ENCODE measurements around the gene EN2. TPM values are rescaled to one million over a fixed set of nuclear protein-coding genes. Genes with fewer than 3 reads are reported as not detected.

EN2 gene
- total and polyA plus RNA-seq, 3 donors from 2014 or later: 0.81 to 1.6 (median 1.6) TPM

- Histone ChIP-seq H3K9me3 (no peaks in the 10 kb centered on the region), H3K4me1 (peaks cover 22% of the 10 kb centered on the region), H3K27ac (no peak overlapping the region), H3K4me3 (peak overlapping the region; percentile 22 to 54), H3K36me3 (ENCODE audit: low read depth, missing control alignments) (no peaks in the 10 kb centered on the region), H3K27me3 (peaks cover 7% of the 10 kb centered on the region)
- intact Hi-C loops (cut with DNase I; ENCODE audit: low total_unique reads): no loop called here
- DNase-seq: peak; percentile 81
- TF ChIP-seq CTCF (IDR thresholded peaks at IDR 0.05): peak in 1 of 3 experiments; percentile 11
- no peak for TF ChIP-seq POLR2A (IDR thresholded peaks at IDR 0.05)
- WGBS, 2 donors: 2% methylated on average over 51 to 64 of the region's 69 CpGs
Measured at GRCh38 chr7:155456738-155457543, 988 bp upstream of the EN2 start.

GRCh38 chr7:155457544-155458110 is 302 bp upstream of the EN2 start:
- DNase-seq: no peak
- TF ChIP-seq POLR2A (IDR thresholded peaks at IDR 0.05) (no peak), CTCF (IDR thresholded peaks at IDR 0.05) (no peak)
- peak overlapping the region; percentile 22 to 54 for H3K4me3 ChIP-seq
- no peaks in the 10 kb centered on the region for H3K9me3 ChIP-seq
- WGBS, 2 donors: 2 to 4% methylated on average over 14 to 58 of the region's 98 CpGs
- no peak overlapping the region for H3K27ac ChIP-seq
- H3K4me1 ChIP-seq: peaks cover 22% of the 10 kb centered on the region
- H3K27me3 ChIP-seq: peaks cover 4% of the 10 kb centered on the region
- intact Hi-C loops (cut with DNase I; ENCODE audit: low total_unique reads): no loop called here
- H3K36me3 ChIP-seq (ENCODE audit: low read depth, missing control alignments): no peaks in the 10 kb centered on the region

- no peaks in the 10 kb centered on the region for H3K9me3 ChIP-seq
- intact Hi-C loops (cut with DNase I; ENCODE audit: low total_unique reads): no loop called here
- no peak for DNase-seq
- 2 to 3% methylated on average over 44 to 51 of the region's 68 CpGs for WGBS, 2 donors
- TF ChIP-seq POLR2A (IDR thresholded peaks at IDR 0.05) (no peak), CTCF (IDR thresholded peaks at IDR 0.05) (no peak)
- H3K27me3 ChIP-seq: peaks cover 4% of the 10 kb centered on the region
- no peak overlapping the region for H3K27ac ChIP-seq
- no peaks in the 10 kb centered on the region for H3K36me3 ChIP-seq (ENCODE audit: low read depth, missing control alignments)
- H3K4me1 ChIP-seq: peaks cover 19% of the 10 kb centered on the region
- peak overlapping the region; percentile 9 to 20 for H3K4me3 ChIP-seq
Measured at GRCh38 chr7:155458878-155459699, 1.2 kb downstream of the EN2 start.

- WGBS, 2 donors: 6 to 9% methylated on average over 32 to 34 of the region's 34 CpGs
- DNase-seq: no peak
- peaks cover 4% of the 10 kb centered on the region for H3K27me3 ChIP-seq
Measured at GRCh38 chr7:155459700-155460461, 2.0 kb downstream of the EN2 start.

More at GRCh38 chr7:155459700-155460461, 2.0 kb downstream of the EN2 start:
- TF ChIP-seq CTCF (IDR thresholded peaks at IDR 0.05) (no peak), POLR2A (IDR thresholded peaks at IDR 0.05) (no peak)
- Histone ChIP-seq H3K36me3 (ENCODE audit: low read depth, missing control alignments) (no peaks in the 10 kb centered on the region), H3K9me3 (no peaks in the 10 kb centered on the region), H3K4me1 (peaks cover 11% of the 10 kb centered on the region), H3K4me3 (no peak overlapping the region), H3K27ac (no peak overlapping the region)
- intact Hi-C loops (cut with DNase I; ENCODE audit: low total_unique reads): no loop called here
